HG02840 (cell line): Measurements from ENCODE around the gene ZNF268.
"Not testable (repeated sequence)": the region's sequence is repeated elsewhere in the genome, so short reads cannot be mapped to it uniquely, and the experiment has no call there.

Experiments used
- ATAC-seq: cut with Tn5 transposase; IDR thresholded peaks from one replicate; pipeline ENCODE4 v1.9.1; 2021; ENCODE audit warnings: mild to moderate bottlenecking, moderate library complexity, moderate number of reproducible peaks; ENCODE audit not compliant: unreplicated experiment, low FRiP score

Gene ZNF268

GRCh38 chr12:133225527-133225926 is 44.2 kb downstream of the ZNF268 start:
- no peak for ATAC-seq

- no peak for ATAC-seq
These were observed 45.4 kb downstream of the ZNF268 start for GRCh38 chr12:133226690-133227089.

DNA sequence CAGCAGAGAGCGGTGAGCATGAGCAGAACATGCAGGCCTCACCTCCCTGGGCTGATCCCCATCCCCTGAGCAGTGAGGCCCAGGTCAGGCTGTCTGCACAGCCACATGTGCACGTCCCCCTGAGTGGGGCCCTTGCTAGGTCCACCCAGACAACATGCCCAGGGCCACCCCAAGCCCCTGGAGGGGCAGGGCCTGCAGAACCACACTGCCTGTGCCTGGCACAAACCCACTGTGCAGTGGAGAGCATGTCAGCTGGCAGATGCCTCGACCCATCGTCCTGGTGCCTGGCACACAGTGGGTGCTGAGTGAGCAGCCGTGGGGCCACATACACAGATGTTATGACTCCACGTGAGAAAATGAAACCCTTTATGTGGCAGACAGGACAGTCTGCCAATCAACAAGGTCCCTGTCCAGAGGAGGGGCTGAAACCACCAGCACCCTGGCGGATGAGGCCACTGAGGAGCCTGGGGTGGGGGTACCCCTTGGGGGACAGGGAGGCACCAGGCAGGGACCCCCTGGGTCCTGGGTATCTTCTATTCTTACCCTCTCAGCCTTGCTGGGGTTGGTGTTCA is 46.1 kb downstream of the ZNF268 start:
- no peak for ATAC-seq

DNA sequence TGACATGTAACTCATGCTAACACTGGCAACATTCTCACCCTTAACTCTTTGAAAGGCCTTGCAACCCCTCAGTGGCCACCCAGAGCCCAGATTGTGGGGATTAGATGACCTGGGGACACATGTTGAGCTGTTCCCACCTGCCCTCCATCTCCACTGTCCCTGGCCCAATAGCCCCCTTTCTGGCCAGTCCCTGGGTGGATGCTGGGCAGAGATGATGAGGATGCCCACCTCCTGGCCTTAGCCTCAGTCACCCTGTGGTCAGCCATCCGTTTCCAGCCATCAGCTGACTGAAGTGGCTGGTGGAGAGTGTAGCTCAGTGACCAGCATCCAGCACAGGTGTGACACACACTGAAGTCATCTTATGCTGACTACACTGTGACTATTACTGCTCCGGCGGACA is 49.7 kb downstream of the ZNF268 start:
- no peak for ATAC-seq

GRCh38 chr12:133233006-133233405 is 51.7 kb downstream of the ZNF268 start:
- no peak for ATAC-seq

GRCh38 chr12:133233993-133234564 is 52.8 kb downstream of the ZNF268 start:
- no peak for ATAC-seq

- no peak for ATAC-seq
These were observed 53.7 kb downstream of the ZNF268 start for GRCh38 chr12:133234971-133235370.

- ATAC-seq = no peak
These were observed 54.3 kb downstream of the ZNF268 start, which contains the start of gene ANHX for GRCh38 chr12:133235401-133236112. TSS of gene ANHX (minus strand) at chr12:133235877. CDS start at chr12:133234356, 1,521 bp downstream.

- no peak for ATAC-seq
These were observed 54.8 kb downstream of the ZNF268 start for GRCh38 chr12:133236144-133236543.

DNA sequence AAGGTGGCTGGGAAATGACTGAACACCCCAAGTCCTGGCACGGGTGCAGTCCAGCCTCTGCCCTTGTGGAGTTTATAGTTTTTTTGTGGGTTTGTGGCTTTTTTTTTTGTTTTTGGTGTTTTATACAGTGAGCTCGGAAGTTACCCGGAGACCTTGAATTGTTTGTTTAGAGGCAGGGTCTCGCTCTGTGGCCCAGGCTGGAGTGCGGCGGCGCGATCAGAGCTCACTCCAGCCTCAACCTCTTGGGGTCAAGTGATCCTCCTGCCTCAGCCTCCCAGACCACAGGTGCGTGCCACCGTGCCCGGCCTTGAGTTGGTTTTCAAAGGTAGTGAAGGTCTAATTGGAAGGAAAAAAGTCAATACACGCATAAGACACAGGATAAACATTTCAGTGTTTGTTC is 55.3 kb downstream of the ZNF268 start:
- no peak for ATAC-seq

GRCh38 chr12:133251732-133252131 is 70.4 kb downstream of the ZNF268 start:
- ATAC-seq = no peak

- not testable (repeated sequence) for ATAC-seq
These were observed 74.5 kb downstream of the ZNF268 start for GRCh38 chr12:133255833-133256232.

GRCh38 chr12:133256321-133256720 is 75.0 kb downstream of the ZNF268 start:
- no peak for ATAC-seq

DNA sequence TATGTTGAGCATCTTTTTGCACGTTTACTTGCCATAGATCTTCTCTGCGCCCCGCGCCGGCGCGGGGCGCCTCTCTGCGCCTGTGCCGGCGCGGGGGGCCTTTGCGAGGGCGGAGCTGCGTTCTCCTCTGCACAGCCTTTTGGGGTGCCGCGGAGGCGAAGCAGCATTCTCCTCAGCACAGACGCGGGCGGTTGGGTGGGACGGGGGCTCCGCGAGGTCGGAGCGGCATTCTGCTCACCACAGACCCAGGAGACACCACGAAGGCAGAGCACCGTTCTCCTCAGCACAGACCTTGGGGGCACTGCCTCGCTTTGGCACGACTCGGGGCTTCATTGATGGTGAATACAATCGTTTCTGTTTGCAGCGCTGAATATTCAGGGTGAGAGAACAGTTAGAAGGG is 82.9 kb downstream of the ZNF268 start:
- ATAC-seq = no peak
